Fibroblast of lung (primary cell): Measurements from ENCODE around the gene CTTN. TPM values are rescaled to one million over a fixed set of nuclear protein-coding genes. Genes with fewer than 3 reads are reported as not detected.

Experiments used
- DNase-seq, 2 donors: peaks; one replicate each; pipeline versions ENCODE4 v3.0.0 to v3.0.0-alpha.2; 2010; ENCODE audit warnings: low read depth in 2 of 2
- H2AFZ ChIP-seq: 2 replicates; pipeline ENCODE4 v1.5.1; 2012; ENCODE audit warnings: low read length, control low read depth, inconsistent platforms
- H3K27ac ChIP-seq: 2 replicates; pipeline ENCODE4 v1.5.1; 2011; ENCODE audit warnings: low read length, control low read depth; ENCODE audit not compliant: insufficient read depth
- H3K27me3 ChIP-seq: 2 replicates; pipeline ENCODE4 v1.5.1; 2011; ENCODE audit warnings: mild to moderate bottlenecking, low read length; ENCODE audit not compliant: control insufficient read depth, insufficient read depth
- H3K36me3 ChIP-seq: 2 replicates; pipeline ENCODE4 v1.5.1; 2011; ENCODE audit warnings: low read length; ENCODE audit not compliant: control insufficient read depth, insufficient read depth
- H3K4me1 ChIP-seq: 2 replicates; pipeline ENCODE4 v1.5.1; 2011; ENCODE audit warnings: low read length; ENCODE audit not compliant: control insufficient read depth, insufficient read depth; ENCODE audit errors: extremely low read depth
- H3K4me2 ChIP-seq: 2 replicates; pipeline ENCODE4 v1.5.1; 2011; ENCODE audit warnings: low read length, control low read depth; ENCODE audit not compliant: insufficient read depth; ENCODE audit errors: extremely low read depth
- H3K4me3 ChIP-seq, 4 experiments: fragments of 200-600 bp in 1 of 4; sonication (generic) in 1 of 4; replicated peaks in 1 of 4; 2 replicates each; pipeline ENCODE4 v1.5.1; 2011 to 2016; ENCODE audit warnings: low read length in 4 of 4, low read depth in 3 of 4, mild to moderate bottlenecking in 3 of 4, control low read depth in 2 of 4, inconsistent platforms in 1 of 4, mixed read lengths in 1 of 4; ENCODE audit not compliant: insufficient read depth in 1 of 4; ENCODE audit errors: control extremely low read depth in 1 of 4
- H3K79me2 ChIP-seq: 2 replicates; pipeline ENCODE4 v1.5.1; 2012; ENCODE audit warnings: mild to moderate bottlenecking, low read length, inconsistent platforms; ENCODE audit not compliant: control insufficient read depth, insufficient read depth
- H3K9ac ChIP-seq: 2 replicates; pipeline ENCODE4 v1.5.1; 2011; ENCODE audit warnings: mild to moderate bottlenecking, low read length, control low read depth; ENCODE audit not compliant: insufficient read depth
- H3K9me3 ChIP-seq: 2 replicates; pipeline ENCODE4 v1.5.1; 2012; ENCODE audit warnings: low read depth, low read length; ENCODE audit not compliant: control insufficient read depth, insufficient read depth
- H4K20me1 ChIP-seq: 2 replicates; pipeline ENCODE4 v1.5.1; 2011; ENCODE audit warnings: low read length; ENCODE audit not compliant: control insufficient read depth, insufficient read depth; ENCODE audit errors: extremely low read depth
- CTCF ChIP-seq, 2 donors: IDR thresholded peaks in 1 of 2; conservative IDR thresholded peaks in 1 of 2; 1 replicate in 1 of 2; 2 replicates in 1 of 2; pipeline ENCODE4 v1.5.1; 2011 to 2012; ENCODE audit warnings: low read length in 2 of 2, control low read depth in 1 of 2, inconsistent platforms in 1 of 2, low read depth in 1 of 2, mild to moderate bottlenecking in 1 of 2
- EZH2 ChIP-seq: IDR thresholded peaks from 2 replicates; pipeline ENCODE4 v1.5.1; 2012; ENCODE audit warnings: low read length, control low read depth, mild to moderate bottlenecking; ENCODE audit errors: missing control alignments
- polyA plus RNA-seq, 2 donors: library from polyadenylated mRNA; depleted of rRNA in 1 of 2; stranded (reverse) in 1 of 2; unstranded in 1 of 2; fragments of >200 nt; gene quantifications; 2 replicates each; pipeline ENCODE4 v1.2.1, GENCODE V29; 2011 to 2012; ENCODE audit warnings: missing spikeins in 1 of 2
- total RNA-seq: library from RNA; depleted of rRNA; stranded (reverse); fragments of >200 nt; gene quantifications from 2 replicates; pipeline ENCODE4 v1.2.1, GENCODE V29; 2014

CTTN gene
- total and polyA plus RNA-seq, 2 donors (not counting 1 experiment from before 2014, with no cell fraction given) = 198 to 428 TPM

GRCh38 chr11:70368961-70369360, 29.4 kb upstream of the CTTN start:
- Histone ChIP-seq H3K4me3 (no peak overlapping the region), H3K79me2 (peaks cover 2% of the 10 kb centered on the region), H3K4me1 (no peaks in the 10 kb centered on the region), H2AFZ (no peak overlapping the region), H4K20me1 (no peaks in the 10 kb centered on the region), H3K27me3 (no peaks in the 10 kb centered on the region), H3K9ac (no peak overlapping the region), H3K36me3 (peaks cover 5% of the 10 kb centered on the region), H3K27ac (no peak overlapping the region), H3K9me3 (no peaks in the 10 kb centered on the region), H3K4me2 (no peak overlapping the region)
- TF ChIP-seq CTCF (conservative IDR thresholded peaks at IDR 0.05 in 1 of 2, IDR thresholded peaks at IDR 0.05 in 1 of 2; ENCODE audit: low read depth in 1 of 2, low read length in 2 of 2) (no peak), EZH2 (no peak)
- DNase-seq = no peak

- DNase-seq = no peak
- Histone ChIP-seq H3K27ac (no peak overlapping the region), H3K27me3 (no peaks in the 10 kb centered on the region), H3K9me3 (no peaks in the 10 kb centered on the region), H3K4me1 (no peaks in the 10 kb centered on the region), H3K4me2 (no peak overlapping the region), H3K36me3 (peaks cover 7% of the 10 kb centered on the region), H3K4me3 (no peak overlapping the region), H4K20me1 (no peaks in the 10 kb centered on the region), H2AFZ (no peak overlapping the region), H3K9ac (no peak overlapping the region), H3K79me2 (peaks cover 2% of the 10 kb centered on the region)
- TF ChIP-seq EZH2 (no peak), CTCF (conservative IDR thresholded peaks at IDR 0.05 in 1 of 2, IDR thresholded peaks at IDR 0.05 in 1 of 2; ENCODE audit: low read depth in 1 of 2, low read length in 2 of 2) (no peak)
These were observed 27.1 kb upstream of the CTTN start for GRCh38 chr11:70371241-70371640.

- H3K27me3 ChIP-seq = no peaks in the 10 kb centered on the region
- H3K9ac ChIP-seq = no peak overlapping the region
- H3K79me2 ChIP-seq = peaks cover 2% of the 10 kb centered on the region
- no peak for DNase-seq
- no peak for TF ChIP-seq EZH2
- TF ChIP-seq CTCF (conservative IDR thresholded peaks at IDR 0.05 in 1 of 2, IDR thresholded peaks at IDR 0.05 in 1 of 2; ENCODE audit: low read depth in 1 of 2, low read length in 2 of 2) = no peak
- H3K4me1 ChIP-seq = no peaks in the 10 kb centered on the region
- no peaks in the 10 kb centered on the region for H3K9me3 ChIP-seq
- no peak overlapping the region for H3K4me2 ChIP-seq
- no peaks in the 10 kb centered on the region for H4K20me1 ChIP-seq
- H3K36me3 ChIP-seq = peaks cover 7% of the 10 kb centered on the region
- H2AFZ ChIP-seq = no peak overlapping the region
- H3K27ac ChIP-seq = no peak overlapping the region
- H3K4me3 ChIP-seq = no peak overlapping the region
These were observed 26.3 kb upstream of the CTTN start for GRCh38 chr11:70372076-70372475.
